SK-N-SH (cell line): ENCODE data around the gene PSMD13. TPM values are rescaled to one million over a fixed set of nuclear protein-coding genes. Genes with fewer than 3 reads are reported as not detected.

Experiments
- CTCF ChIA-PET: fragments of 300-600, 350-600 bp; formaldehyde crosslinking; extraction: SDS; loops from one replicate; lab custom pipeline; 2021; lab: Yijun Ruan, JAX
- POLR2A ChIA-PET: fragments of 350-600 bp; sonication (Branson Sonifier 250); formaldehyde crosslinking; extraction: SDS; loops from one replicate; lab custom pipeline; 2020; ENCODE audit warnings: antibody characterized with exemption, inconsistent platforms; lab: Yijun Ruan, JAX
- DNase-seq: peaks from one replicate; pipeline ENCODE4 v3.0.0; 2012
- H2AFZ ChIP-seq: fragments of 200-600 bp; sonication (generic); 2 replicates; pipeline ENCODE4 v1.8.1; 2016; ENCODE audit warnings: antibody characterized with exemption, mild to moderate bottlenecking, low read depth
- H3F3A ChIP-seq: fragments of 200-600 bp; sonication (generic); replicated peaks from 2 replicates; pipeline ENCODE3; 2016; ENCODE audit warnings: antibody characterized with exemption, mild to moderate bottlenecking; ENCODE audit not compliant: insufficient read depth
- H3K27ac ChIP-seq, 2 experiments: fragments of 200-500 bp in 1 of 2; fragments of 200-600 bp in 1 of 2; sonication (Bioruptor generic) in 1 of 2; sonication (generic), shearing (Covaris generic) in 1 of 2; 2 replicates each; pipeline versions ENCODE4 v1.5.1 to v1.6.1; 2014 to 2016; ENCODE audit warnings: low read depth in 2 of 2, inconsistent platforms in 1 of 2, low read length in 1 of 2, mild to moderate bottlenecking in 1 of 2, mixed read lengths in 1 of 2
- H3K27me3 ChIP-seq: fragments of 200-600 bp; sonication (generic), shearing (Covaris generic); 2 replicates; pipeline ENCODE4 v1.6.1; 2016; ENCODE audit warnings: mixed run types; ENCODE audit not compliant: insufficient read depth
- H3K36me3 ChIP-seq, 2 experiments: fragments of 200-500 bp in 1 of 2; fragments of 200-600 bp in 1 of 2; sonication (Bioruptor generic) in 1 of 2; sonication (generic) in 1 of 2; replicated peaks in 1 of 2; 2 replicates each; pipeline versions ENCODE3 to v1.5.1; 2014 to 2016; ENCODE audit warnings: low read length in 1 of 2, mild to moderate bottlenecking in 1 of 2; ENCODE audit not compliant: insufficient read depth in 2 of 2, control insufficient read depth in 1 of 2
- H3K4me1 ChIP-seq, 2 experiments: fragments of 200-500 bp in 1 of 2; fragments of 200-600 bp in 1 of 2; sonication (Bioruptor generic) in 1 of 2; sonication (generic), shearing (Covaris generic) in 1 of 2; 2 replicates each; pipeline versions ENCODE4 v1.5.1 to v1.6.1; 2014 to 2016; ENCODE audit warnings: low read depth in 1 of 2, low read length in 1 of 2, mixed run types in 1 of 2; ENCODE audit not compliant: insufficient read depth in 2 of 2, control insufficient read depth in 1 of 2
- H3K4me2 ChIP-seq: fragments of 200-600 bp; sonication (generic), shearing (Covaris generic); 2 replicates; pipeline ENCODE4 v1.6.1; 2017; ENCODE audit warnings: mixed run types
- H3K4me3 ChIP-seq, 2 experiments: fragments of 200-500 bp in 1 of 2; fragments of 200-600 bp in 1 of 2; sonication (Bioruptor generic) in 1 of 2; sonication (generic), shearing (Covaris generic) in 1 of 2; 2 replicates each; pipeline versions ENCODE4 v1.5.1 to v1.8.1; 2014 to 2016; ENCODE audit warnings: low read depth in 2 of 2, inconsistent platforms in 1 of 2, low read length in 1 of 2, mild to moderate bottlenecking in 1 of 2, mixed read lengths in 1 of 2, moderate library complexity in 1 of 2
- H3K79me2 ChIP-seq: fragments of 200-600 bp; sonication (generic); 2 replicates; pipeline ENCODE4 v1.8.1; 2017; ENCODE audit warnings: mild to moderate bottlenecking; ENCODE audit not compliant: insufficient read depth
- H3K9ac ChIP-seq: fragments of 200-600 bp; sonication (generic); 2 replicates; pipeline ENCODE4 v1.6.1; 2017; ENCODE audit warnings: mixed run types
- H3K9me2 ChIP-seq: fragments of 200-600 bp; sonication (generic); 2 replicates; pipeline ENCODE4 v1.6.1; 2017; ENCODE audit warnings: mixed run types
- H3K9me3 ChIP-seq: fragments of 200-600 bp; sonication (generic); 2 replicates; pipeline ENCODE4 v1.6.1; 2017; ENCODE audit warnings: mixed run types, mild to moderate bottlenecking, moderate library complexity
- H4K20me1 ChIP-seq: fragments of 200-600 bp; sonication (generic); 2 replicates; pipeline ENCODE4 v1.6.1; 2017; ENCODE audit warnings: mild to moderate bottlenecking, mixed run types; ENCODE audit not compliant: insufficient read depth
- CHD2 ChIP-seq: fragments of 150-350 bp; IDR thresholded peaks from 2 replicates; pipeline ENCODE4 v1.6.1; 2018; ENCODE audit warnings: low read length; ENCODE audit not compliant: partially characterized antibody
- CTCF ChIP-seq: fragments of 200-600 bp; sonication (generic); IDR thresholded peaks from 2 replicates; pipeline ENCODE4 v1.6.1; 2017; ENCODE audit warnings: antibody characterized with exemption, mild to moderate bottlenecking, moderate library complexity
- FOSL2 ChIP-seq: IDR thresholded peaks from 2 replicates; pipeline ENCODE4 v1.4.0; 2012; ENCODE audit warnings: low read depth, mild to moderate bottlenecking, moderate library complexity, borderline replicate concordance
- FOXJ3 ChIP-seq: sonication (generic); formaldehyde crosslinking; IDR thresholded peaks from 2 replicates; pipeline ENCODE4 v1.5.1; 2020; ENCODE audit warnings: mild to moderate bottlenecking, missing genetic modification reagents
- GABPA ChIP-seq: IDR thresholded peaks from 2 replicates; pipeline ENCODE4 v1.4.0; 2012; ENCODE audit warnings: low read depth, mild to moderate bottlenecking
- GATA2 ChIP-seq: sonication (generic); formaldehyde crosslinking; IDR thresholded peaks from 2 replicates; pipeline ENCODE4 v1.5.0; 2020; ENCODE audit warnings: mild to moderate bottlenecking, missing genetic modification reagents
- MAX ChIP-seq: IDR thresholded peaks from 2 replicates; pipeline ENCODE4 v1.4.0; 2012; ENCODE audit warnings: low read depth
- MXI1 ChIP-seq: IDR thresholded peaks from 2 replicates; pipeline ENCODE4 v1.6.1; 2012; ENCODE audit warnings: mild to moderate bottlenecking, low read depth, low read length, improper control_type of control experiment
- PBX3 ChIP-seq: IDR thresholded peaks from 2 replicates; pipeline ENCODE4; 2012
- RCOR1 ChIP-seq: fragments of 150-350 bp; IDR thresholded peaks from 2 replicates; pipeline ENCODE4 v1.6.1; 2017; ENCODE audit warnings: antibody characterized with exemption, low read length
- REST ChIP-seq: IDR thresholded peaks from 2 replicates; pipeline ENCODE4 v1.6.1; 2012; ENCODE audit warnings: mild to moderate bottlenecking, low read depth, low read length, moderate library complexity
- RFX5 ChIP-seq: IDR thresholded peaks from 2 replicates; pipeline ENCODE4 v1.6.1; 2012; ENCODE audit warnings: mild to moderate bottlenecking, improper control_type of control experiment, low read length
- TCF12 ChIP-seq: IDR thresholded peaks from 2 replicates; pipeline ENCODE4 v1.4.0; 2012
- USF2 ChIP-seq: fragments of 150-350 bp; IDR thresholded peaks from 2 replicates; pipeline ENCODE4 v1.6.1; 2017; ENCODE audit warnings: antibody characterized with exemption, low read length, low read depth, borderline replicate concordance
- ZBTB33 ChIP-seq: IDR thresholded peaks from 2 replicates; pipeline ENCODE4 v1.4.0; 2012; ENCODE audit warnings: low read depth, borderline replicate concordance
- WGBS: methylation state at CpG from one replicate; pipeline ENCODE4 v1.1.6; 2017; ENCODE audit warnings: low lambda C conversion rate; 5-methylcytosine and 5-hydroxymethylcytosine counted together
- polyA plus RNA-seq, 3 experiments: library from polyadenylated mRNA; depleted of rRNA; stranded (reverse); fragments of >200 nt; gene quantifications; 2 replicates each; pipeline ENCODE4 v1.2.3, GENCODE V29; 2012

Gene PSMD13
- polyA plus RNA-seq, 1 of the 3 experiments (the other 2 are of a cell fraction), result 196 TPM

GRCh38 chr11:298406-299065, 61.8 kb downstream of the PSMD13 start (continued):
- TF ChIP-seq ZBTB33 (no peak), FOSL2 (no peak), CTCF (no peak), PBX3 (no peak), MXI1 (no peak), TCF12 (no peak), FOXJ3 (no peak), RFX5 (no peak)

GRCh38 chr11:299081-299891, 62.5 kb downstream of the PSMD13 start, which contains the start of gene IFITM5:
Gene IFITM5, minus strand, starts transcription at chr11:299526. Its CDS starts 36 bp downstream, at chr11:299490.
- no peak within 1 kb of the TSS for H3K9ac ChIP-seq
- H3K4me2 ChIP-seq, result no peak within 1 kb of the TSS
- H2AFZ ChIP-seq, result no peak within 1 kb of the TSS
- no peaks in the 10 kb centered on the region for H4K20me1 ChIP-seq
- no peaks in the 10 kb centered on the region for H3K36me3 ChIP-seq
- H3F3A ChIP-seq, result no peaks in the 10 kb centered on the region
- H3K4me3 ChIP-seq, result no peak within 1 kb of the TSS
- no peaks in the 10 kb centered on the region for H3K79me2 ChIP-seq
- H3K4me1 ChIP-seq, result no peaks in the 10 kb centered on the region; a peak in 1 of 4 replicates
- CTCF ChIA-PET, result interaction anchor here (1.0 kb wide), 1 partner anchor 12 kb away, joined by 4 read pairs; no protein-coding TSS in a partner anchor
- H3K9me2 ChIP-seq, result no peaks in the 10 kb centered on the region
- no peak within 1 kb of the TSS for H3K27ac ChIP-seq
- no peaks in the 10 kb centered on the region for H3K9me3 ChIP-seq
- no peak for TF ChIP-seq MAX
- no peak for TF ChIP-seq FOSL2
- no peak for TF ChIP-seq PBX3
- TF ChIP-seq CHD2, result no peak
- TF ChIP-seq REST, result no peak
- TF ChIP-seq RCOR1, result no peak
- no peak for TF ChIP-seq GABPA
- TF ChIP-seq GATA2 (CRISPR knock-in tag), result no peak
- TF ChIP-seq USF2, result no peak
- TF ChIP-seq FOXJ3, result no peak
- DNase-seq, result no peak
- no peaks in the 10 kb centered on the region for H3K27me3 ChIP-seq
- 57% methylated on average over 14 of the region's 40 CpGs for WGBS
- POLR2A ChIA-PET, result no interaction called here
